T-helper 2 cell treated with Interferon-gamma antibody and Interleukin-4, amounts not matched to agents 5 μg/mL and 100 μg/mL, for 36 hours (primary cell): ENCODE data around the gene FBXO2.
"Not testable (repeated sequence)": the region's sequence is repeated elsewhere in the genome, so short reads cannot be mapped to it uniquely, and the experiment has no call there.

Experiments
- DNase-seq: peaks from one replicate; pipeline ENCODE4 v3.0.0; 2021; ENCODE audit warnings: low spot score
- H3K27ac Mint-ChIP-seq: one replicate; pipeline ENCODE4 v1.8.0; 2021; ENCODE audit warnings: mild to moderate bottlenecking, mixed read lengths
- H3K27me3 Mint-ChIP-seq: one replicate; pipeline ENCODE4 v1.8.0; 2021; ENCODE audit warnings: low read depth, mixed read lengths
- H3K36me3 Mint-ChIP-seq: one replicate; pipeline ENCODE4 v1.8.0; 2021; ENCODE audit warnings: low read depth, mixed read lengths
- H3K4me1 Mint-ChIP-seq: one replicate; pipeline ENCODE4 v1.8.0; 2021; ENCODE audit warnings: low read depth, mixed read lengths
- H3K4me3 Mint-ChIP-seq: one replicate; pipeline ENCODE4 v1.8.0; 2022; ENCODE audit warnings: mild to moderate bottlenecking, moderate library complexity, mixed read lengths
- H3K9me3 Mint-ChIP-seq: one replicate; pipeline ENCODE4 v1.8.0; 2021; ENCODE audit warnings: mixed read lengths

FBXO2 gene

GRCh38 chr1:11642418-11643017 lies 11.7 kb downstream of the FBXO2 start:
- not testable (repeated sequence) for H3K4me3 Mint-ChIP-seq, H3K4me1 Mint-ChIP-seq, H3K36me3 Mint-ChIP-seq, H3K9me3 Mint-ChIP-seq, H3K27me3 Mint-ChIP-seq, H3K27ac Mint-ChIP-seq
- peak; percentile 44 for DNase-seq

GRCh38 chr1:11641776-11642305 lies 12.4 kb downstream of the FBXO2 start:
- Mint-ChIP-seq H3K27me3 (no peaks in the 10 kb centered on the region), H3K9me3 (no peaks in the 10 kb centered on the region), H3K4me3 (no peak overlapping the region), H3K4me1 (peaks cover 2% of the 10 kb centered on the region), H3K36me3 (no peaks in the 10 kb centered on the region), H3K27ac (no peak overlapping the region)
- no peak for DNase-seq

GRCh38 chr1:11640944-11641343 lies 13.3 kb downstream of the FBXO2 start:
- H3K27me3 Mint-ChIP-seq, result no peaks in the 10 kb centered on the region
- peaks cover 2% of the 10 kb centered on the region for H3K4me1 Mint-ChIP-seq
- H3K36me3 Mint-ChIP-seq, result no peaks in the 10 kb centered on the region
- H3K27ac Mint-ChIP-seq, result no peak overlapping the region
- no peak for DNase-seq
- no peak overlapping the region for H3K4me3 Mint-ChIP-seq
- no peaks in the 10 kb centered on the region for H3K9me3 Mint-ChIP-seq

GRCh38 chr1:11640101-11640500 lies 14.1 kb downstream of the FBXO2 start:
- Mint-ChIP-seq H3K4me3 (no peak overlapping the region), H3K9me3 (no peaks in the 10 kb centered on the region), H3K4me1 (peaks cover 2% of the 10 kb centered on the region), H3K36me3 (no peaks in the 10 kb centered on the region), H3K27ac (no peak overlapping the region), H3K27me3 (no peaks in the 10 kb centered on the region)
- no peak for DNase-seq

GRCh38 chr1:11639372-11639771 lies 14.9 kb downstream of the FBXO2 start:
- Mint-ChIP-seq H3K9me3 (no peaks in the 10 kb centered on the region), H3K27me3 (no peaks in the 10 kb centered on the region), H3K36me3 (no peaks in the 10 kb centered on the region), H3K4me1 (peaks cover 2% of the 10 kb centered on the region), H3K4me3 (no peak overlapping the region), H3K27ac (no peak overlapping the region)
- DNase-seq, result no peak

GRCh38 chr1:11638121-11638520 lies 16.1 kb downstream of the FBXO2 start:
- H3K4me3 Mint-ChIP-seq, result no peak overlapping the region
- H3K9me3 Mint-ChIP-seq, result no peaks in the 10 kb centered on the region
- H3K4me1 Mint-ChIP-seq, result peaks cover 2% of the 10 kb centered on the region
- H3K27ac Mint-ChIP-seq, result no peak overlapping the region
- no peak for DNase-seq
- no peaks in the 10 kb centered on the region for H3K27me3 Mint-ChIP-seq
- H3K36me3 Mint-ChIP-seq, result no peaks in the 10 kb centered on the region

GRCh38 chr1:11634365-11635192 lies 19.6 kb downstream of the FBXO2 start:
- no peak for DNase-seq
- no peaks in the 10 kb centered on the region for H3K27me3 Mint-ChIP-seq
- H3K27ac Mint-ChIP-seq, result no peak overlapping the region
- H3K4me1 Mint-ChIP-seq, result no peaks in the 10 kb centered on the region
- H3K36me3 Mint-ChIP-seq, result no peaks in the 10 kb centered on the region
- no peaks in the 10 kb centered on the region for H3K9me3 Mint-ChIP-seq
- H3K4me3 Mint-ChIP-seq, result no peak overlapping the region

- Mint-ChIP-seq H3K27ac (no peak overlapping the region), H3K27me3 (no peaks in the 10 kb centered on the region), H3K4me3 (no peak overlapping the region), H3K9me3 (no peaks in the 10 kb centered on the region), H3K4me1 (no peaks in the 10 kb centered on the region), H3K36me3 (no peaks in the 10 kb centered on the region)
- no peak for DNase-seq
Observed at GRCh38 chr1:11629184-11630016, 24.8 kb downstream of the FBXO2 start.

- H3K4me1 Mint-ChIP-seq, result no peaks in the 10 kb centered on the region
- no peak overlapping the region for H3K27ac Mint-ChIP-seq
- no peaks in the 10 kb centered on the region for H3K9me3 Mint-ChIP-seq
- no peak for DNase-seq
- H3K27me3 Mint-ChIP-seq, result no peaks in the 10 kb centered on the region
- H3K4me3 Mint-ChIP-seq, result no peak overlapping the region
- H3K36me3 Mint-ChIP-seq, result no peaks in the 10 kb centered on the region
Observed at GRCh38 chr1:11628767-11629166, 25.5 kb downstream of the FBXO2 start.

- Mint-ChIP-seq H3K4me1 (no peaks in the 10 kb centered on the region), H3K4me3 (no peak overlapping the region), H3K27me3 (peaks cover 4% of the 10 kb centered on the region), H3K36me3 (no peaks in the 10 kb centered on the region), H3K27ac (no peak overlapping the region), H3K9me3 (no peaks in the 10 kb centered on the region)
- no peak for DNase-seq
Observed at GRCh38 chr1:11626551-11626950, 27.7 kb downstream of the FBXO2 start.

GRCh38 chr1:11623702-11624101 lies 30.5 kb downstream of the FBXO2 start:
- no peak overlapping the region for H3K4me3 Mint-ChIP-seq
- no peaks in the 10 kb centered on the region for H3K9me3 Mint-ChIP-seq
- H3K27me3 Mint-ChIP-seq, result peaks cover 4% of the 10 kb centered on the region
- H3K27ac Mint-ChIP-seq, result no peak overlapping the region
- no peaks in the 10 kb centered on the region for H3K36me3 Mint-ChIP-seq
- no peak for DNase-seq
- no peaks in the 10 kb centered on the region for H3K4me1 Mint-ChIP-seq

GRCh38 chr1:11622398-11622797 lies 31.8 kb downstream of the FBXO2 start:
- no peak for DNase-seq
- Mint-ChIP-seq H3K27me3 (peaks cover 4% of the 10 kb centered on the region), H3K27ac (no peak overlapping the region), H3K4me3 (no peak overlapping the region), H3K9me3 (no peaks in the 10 kb centered on the region), H3K36me3 (no peaks in the 10 kb centered on the region), H3K4me1 (no peaks in the 10 kb centered on the region)

GRCh38 chr1:11620924-11621323 lies 33.3 kb downstream of the FBXO2 start:
- H3K4me1 Mint-ChIP-seq, result no peaks in the 10 kb centered on the region
- DNase-seq, result no peak
- H3K4me3 Mint-ChIP-seq, result no peak overlapping the region
- H3K27ac Mint-ChIP-seq, result no peak overlapping the region
- H3K9me3 Mint-ChIP-seq, result no peaks in the 10 kb centered on the region
- H3K27me3 Mint-ChIP-seq, result peaks cover 4% of the 10 kb centered on the region
- no peaks in the 10 kb centered on the region for H3K36me3 Mint-ChIP-seq

- Mint-ChIP-seq H3K4me3 (no peak overlapping the region), H3K4me1 (no peaks in the 10 kb centered on the region), H3K36me3 (no peaks in the 10 kb centered on the region), H3K27ac (no peak overlapping the region), H3K9me3 (no peaks in the 10 kb centered on the region), H3K27me3 (peaks cover 4% of the 10 kb centered on the region)
- no peak for DNase-seq
Observed at GRCh38 chr1:11620405-11620804, 33.8 kb downstream of the FBXO2 start.
